Stimulated activated CD4-positive, alpha-beta T cell treated with anti-CD3 and anti-CD28 coated beads, Interleukin-1b, Interleukin-23, amount 100 ng/mL, for 4 hours (primary cell): ENCODE measurements around the gene TASP1.

Source experiments
- DNase-seq, 2 donors: peaks; one replicate each; pipeline ENCODE4 v3.0.0-alpha.2; 2020; ENCODE audit warnings: low read depth in 2 of 2

TASP1 gene

GRCh38 chr20:13571662-13572061 is 67.1 kb downstream of the TASP1 start:
- DNase-seq = no peak

GRCh38 chr20:13567663-13568062 is 71.1 kb downstream of the TASP1 start:
- no peak for DNase-seq

- DNase-seq = no peak
Measured at GRCh38 chr20:13563854-13564253, 74.9 kb downstream of the TASP1 start.

- no peak for DNase-seq
Measured at GRCh38 chr20:13554706-13555105, 84.0 kb downstream of the TASP1 start.

GRCh38 chr20:13554076-13554475 is 84.7 kb downstream of the TASP1 start:
- DNase-seq = no peak

GRCh38 chr20:13552061-13552460 is 86.7 kb downstream of the TASP1 start:
- no peak for DNase-seq

GRCh38 chr20:13549451-13549850 is 89.3 kb downstream of the TASP1 start:
- DNase-seq = no peak

GRCh38 chr20:13546497-13547131 is 92.1 kb downstream of the TASP1 start:
- peak; percentile 45 to 58 for DNase-seq

GRCh38 chr20:13545790-13546189 is 92.9 kb downstream of the TASP1 start:
- DNase-seq = no peak

- no peak for DNase-seq
Measured at GRCh38 chr20:13543783-13544182, 94.9 kb downstream of the TASP1 start.

- DNase-seq = no peak
Measured at GRCh38 chr20:13535627-13536026, 103.1 kb downstream of the TASP1 start.

- no peak for DNase-seq
Measured at GRCh38 chr20:13533946-13534345, 104.8 kb downstream of the TASP1 start.

- no peak for DNase-seq
Measured at GRCh38 chr20:13530146-13530545, 108.6 kb downstream of the TASP1 start.

- DNase-seq = no peak
Measured at GRCh38 chr20:13526551-13526950, 112.2 kb downstream of the TASP1 start.

GRCh38 chr20:13525225-13525940 is 113.3 kb downstream of the TASP1 start:
- no peak for DNase-seq

GRCh38 chr20:13524339-13524738 is 114.4 kb downstream of the TASP1 start:
- no peak for DNase-seq

- no peak for DNase-seq
Measured at GRCh38 chr20:13517831-13518230, 120.9 kb downstream of the TASP1 start.

GRCh38 chr20:13515796-13516558 is 122.8 kb downstream of the TASP1 start:
- no peak for DNase-seq

- DNase-seq = no peak
Measured at GRCh38 chr20:13515291-13515690, 123.4 kb downstream of the TASP1 start.

- DNase-seq = no peak
Measured at GRCh38 chr20:13510837-13511488, 127.8 kb downstream of the TASP1 start.

GRCh38 chr20:13507646-13508045 is 131.1 kb downstream of the TASP1 start:
- DNase-seq = no peak

GRCh38 chr20:13501500-13501899 is 137.2 kb downstream of the TASP1 start:
- DNase-seq = no peak
